Measurements from ENCODE around the gene PAX7.

The PAX7 gene

DNA sequence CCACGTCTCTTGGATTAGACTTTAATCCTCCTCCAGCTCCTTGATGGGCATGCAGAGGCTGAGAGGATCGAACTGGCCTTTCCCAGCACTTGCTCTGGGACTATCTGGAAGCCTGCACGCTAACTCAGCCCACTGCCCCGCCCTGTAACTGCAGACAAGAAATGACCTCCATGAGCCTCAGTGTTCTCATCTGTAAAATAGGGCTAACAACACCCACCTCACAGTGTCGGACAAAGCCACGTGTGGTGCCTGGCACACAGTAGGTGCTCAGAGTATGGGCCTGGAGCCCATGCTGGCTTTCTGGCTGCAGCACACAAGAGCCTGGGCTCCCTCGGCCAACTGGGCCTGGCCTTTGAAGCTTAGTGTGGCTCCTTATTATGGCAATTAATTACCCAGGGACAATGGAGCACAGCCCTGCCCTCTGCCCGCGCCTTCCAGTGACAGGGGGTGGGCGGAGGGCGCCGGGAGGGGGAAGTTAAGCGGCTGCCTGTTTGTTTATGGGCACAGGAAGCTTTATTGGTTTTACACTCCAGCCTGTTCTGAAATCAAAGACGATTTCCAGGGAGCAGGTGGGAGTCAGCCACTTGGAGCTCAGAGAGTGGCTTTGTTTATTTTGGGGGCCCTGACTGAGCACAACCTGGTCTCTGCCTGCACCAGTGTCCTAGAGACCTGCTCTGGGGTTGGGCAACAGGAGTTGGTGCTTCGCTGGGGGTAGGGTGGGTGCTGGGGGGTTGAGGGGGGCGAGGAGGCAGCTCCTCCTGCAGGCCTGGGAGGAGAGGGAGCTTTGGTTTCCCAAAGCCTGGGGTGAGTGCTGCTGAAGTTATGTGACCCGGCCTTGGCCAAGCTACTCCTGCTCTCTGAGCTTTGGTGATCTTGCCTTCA is 31.0 kb downstream of the PAX7 start:
- peak overlapping the region; percentile 9; the same call in 1 of the 2 replicates for H3K27ac ChIP-seq
- TF ChIP-seq, protein P1, sequence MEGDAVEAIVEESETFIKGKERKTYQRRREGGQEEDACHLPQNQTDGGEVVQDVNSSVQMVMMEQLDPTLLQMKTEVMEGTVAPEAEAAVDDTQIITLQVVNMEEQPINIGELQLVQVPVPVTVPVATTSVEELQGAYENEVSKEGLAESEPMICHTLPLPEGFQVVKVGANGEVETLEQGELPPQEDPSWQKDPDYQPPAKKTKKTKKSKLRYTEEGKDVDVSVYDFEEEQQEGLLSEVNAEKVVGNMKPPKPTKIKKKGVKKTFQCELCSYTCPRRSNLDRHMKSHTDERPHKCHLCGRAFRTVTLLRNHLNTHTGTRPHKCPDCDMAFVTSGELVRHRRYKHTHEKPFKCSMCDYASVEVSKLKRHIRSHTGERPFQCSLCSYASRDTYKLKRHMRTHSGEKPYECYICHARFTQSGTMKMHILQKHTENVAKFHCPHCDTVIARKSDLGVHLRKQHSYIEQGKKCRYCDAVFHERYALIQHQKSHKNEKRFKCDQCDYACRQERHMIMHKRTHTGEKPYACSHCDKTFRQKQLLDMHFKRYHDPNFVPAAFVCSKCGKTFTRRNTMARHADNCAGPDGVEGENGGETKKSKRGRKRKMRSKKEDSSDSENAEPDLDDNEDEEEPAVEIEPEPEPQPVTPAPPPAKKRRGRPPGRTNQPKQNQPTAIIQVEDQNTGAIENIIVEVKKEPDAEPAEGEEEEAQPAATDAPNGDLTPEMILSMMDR (conservative IDR thresholded peaks at IDR 0.05), result no peak

DNA sequence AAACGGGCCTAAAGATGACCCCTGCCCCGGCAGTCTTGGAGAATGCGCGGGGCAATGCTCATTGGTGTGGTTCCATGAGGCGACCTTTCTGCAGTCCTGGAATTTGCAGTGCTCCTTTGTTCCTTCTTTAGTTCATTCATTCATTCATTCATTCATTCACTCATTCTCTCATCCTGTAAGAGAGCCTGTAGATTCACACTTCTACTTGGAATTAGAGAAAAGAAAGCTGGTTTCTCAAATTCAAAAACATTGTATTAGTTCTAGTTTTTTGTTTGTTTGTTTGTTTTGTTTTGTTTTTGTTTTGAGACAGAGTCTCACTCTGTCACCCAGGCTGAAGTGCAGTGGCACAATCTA is 31.6 kb downstream of the PAX7 start:
- TF ChIP-seq, protein P1 (conservative IDR thresholded peaks at IDR 0.05), result no peak
- H3K27ac ChIP-seq, result no peak overlapping the region

DNA sequence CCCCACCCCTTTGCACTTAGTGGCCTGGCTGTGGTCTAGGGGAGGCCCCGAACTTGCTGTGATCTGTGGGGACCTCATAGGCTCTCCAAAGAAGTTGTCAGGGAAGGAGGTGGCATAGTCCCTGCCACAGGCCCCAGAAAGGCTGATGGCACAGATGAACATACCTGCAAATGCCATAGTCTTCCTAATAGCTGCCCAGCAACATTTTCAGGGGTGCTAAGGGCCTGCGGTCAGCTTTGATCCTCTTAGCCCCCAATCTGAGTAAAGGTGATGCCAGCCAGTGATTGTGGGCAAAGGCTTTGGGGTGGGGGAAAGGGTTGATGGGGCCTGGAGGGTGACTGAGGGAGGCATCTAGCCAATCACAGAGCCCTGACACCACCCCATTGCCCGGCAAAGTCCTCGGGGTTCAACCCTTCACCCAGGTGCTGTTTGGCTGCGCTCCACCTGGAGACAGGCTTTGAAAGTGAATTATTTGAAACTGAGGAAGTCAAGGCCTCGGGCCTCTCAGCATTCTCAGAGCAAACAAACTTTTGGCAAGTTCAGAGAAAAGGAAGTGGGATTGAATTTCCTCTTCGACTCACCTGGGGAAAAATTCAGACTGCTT is 35.8 kb downstream of the PAX7 start:
- TF ChIP-seq, protein P1 (conservative IDR thresholded peaks at IDR 0.05), result no peak
- H3K27ac ChIP-seq, result peak overlapping the region; percentile 67

DNA sequence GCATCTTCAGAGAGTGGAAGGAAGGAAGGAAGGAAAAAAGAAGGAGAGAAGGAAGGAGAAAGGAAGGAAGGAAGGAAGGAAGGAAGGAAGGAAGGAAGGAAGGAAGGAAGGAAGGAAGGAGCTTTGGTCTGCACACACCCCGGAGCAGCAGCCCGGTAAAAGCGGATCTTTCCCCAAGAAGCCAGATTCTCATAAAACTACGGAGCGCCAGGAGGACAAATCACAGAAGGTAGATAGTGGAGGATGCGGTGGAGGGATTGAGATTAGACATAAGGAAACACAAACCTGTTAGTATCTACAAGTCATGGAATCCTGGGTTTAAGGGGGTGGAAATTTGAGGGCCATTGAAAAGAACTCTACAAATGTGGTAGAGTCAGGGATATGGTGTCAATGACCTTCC is 36.7 kb downstream of the PAX7 start:
- TF ChIP-seq, protein P1 (conservative IDR thresholded peaks at IDR 0.05), result no peak
- peak overlapping the region; percentile 67 for H3K27ac ChIP-seq

DNA sequence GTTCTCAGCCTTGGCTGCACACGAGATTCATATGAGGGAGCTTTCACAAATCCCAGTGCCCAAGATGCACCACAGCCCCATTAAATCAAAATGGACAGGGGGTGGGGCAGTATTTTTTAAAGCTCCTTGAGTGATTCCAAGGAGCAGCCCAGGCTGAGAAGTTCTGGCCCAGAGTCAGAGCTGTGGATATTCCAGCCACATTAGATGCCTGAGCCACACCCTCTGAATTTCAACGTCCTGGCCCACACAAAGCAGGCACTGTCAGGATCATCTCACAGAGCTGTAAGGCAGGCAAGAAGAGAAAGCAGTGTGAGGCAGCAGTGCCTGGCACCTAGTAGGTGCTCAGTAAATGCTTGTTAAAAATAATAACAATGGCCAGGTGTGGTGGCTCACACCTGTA is 37.4 kb downstream of the PAX7 start:
- H3K27ac ChIP-seq, result no peak overlapping the region
- TF ChIP-seq, protein P1 (conservative IDR thresholded peaks at IDR 0.05), result no peak

DNA sequence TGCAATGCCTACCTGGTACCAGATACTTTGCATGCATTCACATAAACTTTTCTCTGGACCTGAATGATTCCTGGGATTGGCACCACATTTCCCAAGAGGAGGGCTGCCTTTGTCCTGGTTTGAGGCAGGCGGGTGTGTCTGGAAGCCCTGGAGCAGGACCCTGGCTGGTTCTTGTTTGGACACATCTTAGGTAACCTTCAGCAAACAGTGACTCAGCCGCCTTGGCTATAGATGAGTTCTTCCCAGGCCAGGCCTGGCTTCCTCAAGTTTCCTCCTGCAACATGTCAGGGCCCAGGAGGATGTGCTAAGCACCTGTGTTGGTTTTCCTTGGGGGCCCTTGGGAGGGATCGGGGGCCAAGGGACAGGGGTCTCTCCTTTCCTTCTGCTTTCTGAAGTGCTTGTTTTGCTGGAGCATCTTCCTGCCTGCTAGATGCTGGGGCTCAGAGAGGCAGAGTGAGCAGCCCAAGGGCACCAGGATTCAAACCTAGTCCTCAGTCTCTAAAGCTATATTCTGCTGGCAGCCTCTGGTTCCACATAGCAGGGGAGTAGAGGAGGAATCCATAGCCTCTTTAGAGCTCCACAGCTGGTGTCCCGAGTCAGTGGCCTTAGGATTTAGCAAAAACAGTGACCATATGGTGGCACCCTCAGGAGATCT is 38.2 kb downstream of the PAX7 start:
- TF ChIP-seq, protein P1 (conservative IDR thresholded peaks at IDR 0.05), result no peak
- no peak overlapping the region for H3K27ac ChIP-seq

DNA sequence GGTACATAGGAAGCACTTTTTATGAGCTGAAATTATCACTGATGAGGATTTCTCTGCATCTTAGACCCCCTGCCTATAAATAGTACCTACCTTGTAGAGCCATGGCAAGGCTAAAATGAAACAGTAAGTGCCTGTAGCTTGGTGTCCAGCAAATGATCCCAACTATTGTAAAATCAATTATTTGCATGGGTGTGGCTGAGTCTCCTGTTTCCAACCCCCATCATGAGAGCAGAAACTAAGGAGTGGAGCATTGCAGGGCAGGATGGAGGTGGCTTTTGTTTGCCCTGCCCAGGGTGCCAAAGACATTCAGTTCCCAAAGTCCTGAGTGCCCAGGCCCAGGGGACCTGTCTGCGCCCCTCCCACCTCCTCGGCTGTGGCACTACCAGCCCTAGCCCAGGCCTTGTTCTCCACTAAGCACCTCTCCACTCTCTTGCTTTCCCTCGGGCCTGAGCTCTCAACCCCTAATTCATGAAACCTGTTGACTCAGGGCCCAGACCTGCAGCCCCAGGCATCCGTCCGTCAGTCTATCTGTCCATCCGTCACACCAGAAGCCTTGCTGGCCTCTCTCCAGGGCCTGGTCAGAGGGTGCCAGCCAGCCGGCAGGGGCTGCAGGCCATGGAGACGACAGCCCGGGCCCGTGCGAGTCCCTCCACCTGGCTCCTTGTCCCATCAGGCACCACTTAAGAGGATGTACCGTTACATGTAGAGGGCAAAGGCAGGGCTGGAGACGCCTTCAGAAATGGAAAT is 39.6 kb downstream of the PAX7 start:
- peak overlapping the region; percentile 19 for H3K27ac ChIP-seq
- TF ChIP-seq, protein P1 (conservative IDR thresholded peaks at IDR 0.05), result no peak

All from VCaP (cell line).